Bronchial epithelial cell (primary cell): ENCODE measurements around the gene OR8D1. TPM values are rescaled to one million over a fixed set of nuclear protein-coding genes. Genes with fewer than 3 reads are reported as not detected.

Experiments used
- DNase-seq: peaks from one replicate; pipeline ENCODE4 v3.0.0-alpha.2; 2010; ENCODE audit warnings: low read depth
- FAIRE-seq: peaks from 2 replicates; lab custom pipeline; 2011; peaks lifted over from hg19 to GRCh38; lab: Jason Lieb, UNC
- H3K27me3 ChIP-seq: 2 replicates; pipeline ENCODE4 v1.5.1; 2011; ENCODE audit warnings: low read length; ENCODE audit not compliant: control insufficient read depth, insufficient read depth
- H3K36me3 ChIP-seq: 2 replicates; pipeline ENCODE4 v1.5.1; 2011; ENCODE audit warnings: low read length; ENCODE audit not compliant: control insufficient read depth, insufficient read depth
- H3K4me3 ChIP-seq: 2 replicates; pipeline ENCODE4 v1.5.1; 2011; ENCODE audit warnings: mild to moderate bottlenecking, low read depth, low read length, control low read depth
- CTCF ChIP-seq: IDR thresholded peaks from 2 replicates; pipeline ENCODE4 v1.5.1; 2011; ENCODE audit warnings: mild to moderate bottlenecking, moderate library complexity, low read length, control low read depth, inconsistent platforms; ENCODE audit not compliant: insufficient read depth, severe bottlenecking
- total RNA-seq: library from RNA; depleted of rRNA; stranded (reverse); fragments of >200 nt; gene quantifications from 2 replicates; pipeline ENCODE4 v1.2.1, GENCODE V29; 2014

The OR8D1 gene
- total RNA-seq = not detected in 2 replicates

GRCh38 chr11:124313849-124314248 lies at the start of gene OR8D1:
TSS of gene OR8D1 (minus strand) at chr11:124313949. CDS start at chr11:124310766, 3,183 bp downstream.
- no peak for DNase-seq
- FAIRE-seq = no peak
- Histone ChIP-seq H3K36me3 (no peaks in the 10 kb centered on the region), H3K4me3 (no peak within 1 kb of the TSS), H3K27me3 (no peaks in the 10 kb centered on the region)
- TF ChIP-seq CTCF = no peak

GRCh38 chr11:124359566-124359965 lies 45.8 kb upstream of the OR8D1 start:
- no peak overlapping the region for H3K4me3 ChIP-seq
- no peaks in the 10 kb centered on the region for H3K36me3 ChIP-seq
- FAIRE-seq = no peak
- no peaks in the 10 kb centered on the region for H3K27me3 ChIP-seq
- no peak for TF ChIP-seq CTCF
- no peak for DNase-seq

GRCh38 chr11:124346311-124346955 lies 32.7 kb upstream of the OR8D1 start:
- FAIRE-seq (no peak), DNase-seq (no peak)
- Histone ChIP-seq H3K27me3 (no peaks in the 10 kb centered on the region), H3K4me3 (no peak overlapping the region), H3K36me3 (no peaks in the 10 kb centered on the region)
- TF ChIP-seq CTCF = no peak

- no peak overlapping the region for H3K4me3 ChIP-seq
- no peaks in the 10 kb centered on the region for H3K27me3 ChIP-seq
- FAIRE-seq = no peak
- no peaks in the 10 kb centered on the region for H3K36me3 ChIP-seq
- DNase-seq = no peak
- no peak for TF ChIP-seq CTCF
Observed at GRCh38 chr11:124344346-124344745, 30.6 kb upstream of the OR8D1 start.

- DNase-seq (no peak), FAIRE-seq (no peak)
- no peak for TF ChIP-seq CTCF
- Histone ChIP-seq H3K4me3 (no peak overlapping the region), H3K27me3 (no peaks in the 10 kb centered on the region), H3K36me3 (no peaks in the 10 kb centered on the region)
Observed at GRCh38 chr11:124340142-124340447, 26.3 kb upstream of the OR8D1 start.

- Histone ChIP-seq H3K27me3 (no peaks in the 10 kb centered on the region), H3K36me3 (no peaks in the 10 kb centered on the region), H3K4me3 (no peak overlapping the region)
- DNase-seq (no peak), FAIRE-seq (no peak)
- no peak for TF ChIP-seq CTCF
Observed at GRCh38 chr11:124339396-124340141, 25.8 kb upstream of the OR8D1 start.
